A673 (cell line): ENCODE measurements around the gene USHBP1. TPM values are rescaled to one million over a fixed set of nuclear protein-coding genes. Genes with fewer than 3 reads are reported as not detected.

Source experiments
- BruUV-seq: library from RNA; stranded (reverse); fragments of 400-500 nt; replicated peaks from 2 replicates; lab custom pipeline; 2021; lab: Mats Ljungman, UMichigan
- CTCF ChIA-PET: fragments of 300-600 bp; sonication (Branson Sonifier 250); formaldehyde crosslinking; loops from one replicate; lab custom pipeline; 2022; ENCODE audit warnings: antibody characterized with exemption; lab: Charles Lee
- POLR2A ChIA-PET: fragments of 300-600 bp; sonication (Branson Sonifier 250); formaldehyde crosslinking; loops from one replicate; lab custom pipeline; 2022; ENCODE audit warnings: antibody characterized with exemption; ENCODE audit not compliant: low non-redundant PET; lab: Charles Lee
- DNase-seq: peaks from one replicate; pipeline ENCODE4 v3.0.0-alpha.2; 2015; ENCODE audit warnings: low spot score
- H3K27ac ChIP-seq: fragments of 200-600 bp; sonication (generic); 2 replicates; pipeline ENCODE4 v1.5.1; 2016; ENCODE audit warnings: mixed run types, low read depth, mild to moderate bottlenecking, mixed read lengths, antibody characterized with exemption, low read length; ENCODE audit not compliant: poor library complexity, severe bottlenecking
- H3K27me3 ChIP-seq: fragments of 200-600 bp; sonication (generic); replicated peaks from 2 replicates; pipeline ENCODE4 v1.6.1; 2017; ENCODE audit warnings: mixed run types, low read depth, mild to moderate bottlenecking, mixed read lengths, antibody characterized with exemption, low read length; ENCODE audit not compliant: insufficient read depth, poor library complexity
- H3K36me3 ChIP-seq: fragments of 200-600 bp; sonication (generic); 2 replicates; pipeline ENCODE4 v1.6.1; 2016; ENCODE audit warnings: mixed run types, mild to moderate bottlenecking, mixed read lengths, antibody characterized with exemption, low read length; ENCODE audit not compliant: insufficient read depth, poor library complexity, severe bottlenecking
- H3K4me1 ChIP-seq: fragments of 200-600 bp; sonication (generic); 2 replicates; pipeline ENCODE4 v1.6.1; 2017; ENCODE audit warnings: mixed run types, mild to moderate bottlenecking, mixed read lengths, antibody characterized with exemption, low read length; ENCODE audit not compliant: insufficient read depth, poor library complexity, severe bottlenecking
- H3K4me3 ChIP-seq: fragments of 200-600 bp; sonication (generic); 2 replicates; pipeline ENCODE4 v1.5.1; 2016; ENCODE audit warnings: low read depth, mixed run types, mild to moderate bottlenecking, mixed read lengths, low read length; ENCODE audit not compliant: poor library complexity, severe bottlenecking
- H3K9me3 ChIP-seq: fragments of 200-600 bp; sonication (generic); 2 replicates; pipeline ENCODE4 v1.6.1; 2016; ENCODE audit warnings: mixed run types, low read depth, mild to moderate bottlenecking, mixed read lengths, antibody characterized with exemption, low read length; ENCODE audit not compliant: poor library complexity, severe bottlenecking
- CTCF ChIP-seq: fragments of 300-800, 200-600 bp; sonication (generic); conservative IDR thresholded peaks from 2 replicates; pipeline ENCODE4 v1.5.1; 2017; ENCODE audit warnings: low read depth, mild to moderate bottlenecking, antibody characterized with exemption, low read length, moderate library complexity, mixed read lengths
- EZH2 ChIP-seq: fragments of 200-600 bp; sonication (generic); IDR thresholded peaks from 2 replicates; pipeline ENCODE4 v1.6.1; 2017; ENCODE audit warnings: borderline replicate concordance, low read depth, mild to moderate bottlenecking, mixed read lengths, antibody characterized with exemption, low read length; ENCODE audit not compliant: poor library complexity, severe bottlenecking
- intact Hi-C: fragments of 100-400 bp; cut with micrococcal nuclease; formaldehyde crosslinking; loops from one replicate; pipeline ENCODE4 v1.10.0; 2022; ENCODE audit not compliant: unreplicated experiment
- total RNA-seq: library from RNA; stranded (reverse); gene quantifications from 2 replicates; pipeline ENCODE4 v1.2.3, GENCODE V29; 2021

USHBP1 gene
- total RNA-seq, 1 experiment from 2014 or later, result not detected

DNA sequence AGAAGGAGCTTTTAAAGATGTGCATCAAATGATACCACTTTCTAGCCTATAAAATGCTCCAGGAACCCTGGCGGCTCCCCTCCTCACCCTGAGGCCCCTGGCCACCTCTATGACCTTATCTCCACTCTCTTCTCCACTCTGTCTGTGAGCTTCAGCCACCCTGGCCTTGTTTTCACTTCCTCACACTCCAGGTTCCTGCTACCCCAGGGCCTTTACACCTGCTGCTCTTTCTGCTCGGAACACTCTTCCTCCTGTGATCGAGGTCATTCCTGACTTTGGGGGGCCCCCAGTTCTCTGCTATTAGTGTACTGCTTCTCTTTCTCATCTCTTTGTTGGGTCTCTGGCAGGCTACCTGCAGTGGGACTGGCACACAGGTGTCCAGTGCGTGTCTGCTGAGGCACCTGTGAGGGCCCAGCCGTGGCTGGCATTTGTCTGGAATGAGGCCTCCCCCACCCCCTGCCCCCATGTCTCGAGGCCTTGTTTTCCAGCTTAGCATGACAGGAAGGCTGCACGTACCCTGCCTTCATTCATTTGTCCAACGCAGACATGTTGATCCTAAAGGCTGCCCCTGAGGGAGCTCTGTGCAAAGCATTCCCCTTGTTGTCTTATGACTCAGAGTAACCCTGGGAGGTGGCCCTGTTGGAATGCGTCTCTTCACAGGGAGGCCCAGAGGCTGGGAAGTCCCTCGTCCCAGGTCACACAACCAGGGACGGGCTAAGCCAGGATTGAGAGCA, 47.1 kb upstream of the USHBP1 start:
- POLR2A ChIA-PET, result no interaction called here
- BruUV-seq, result no TSS peak
- no peak for DNase-seq
- no peak overlapping the region for H3K27ac ChIP-seq
- no peak overlapping the region for H3K4me3 ChIP-seq
- no peaks in the 10 kb centered on the region for H3K4me1 ChIP-seq
- intact Hi-C loops, result no loop called here
- TF ChIP-seq EZH2, result no peak
- no peak for TF ChIP-seq CTCF
- no peaks in the 10 kb centered on the region for H3K27me3 ChIP-seq
- H3K9me3 ChIP-seq, result no peaks in the 10 kb centered on the region
- peaks cover 21% of the 10 kb centered on the region for H3K36me3 ChIP-seq
- CTCF ChIA-PET, result no interaction called here

DNA sequence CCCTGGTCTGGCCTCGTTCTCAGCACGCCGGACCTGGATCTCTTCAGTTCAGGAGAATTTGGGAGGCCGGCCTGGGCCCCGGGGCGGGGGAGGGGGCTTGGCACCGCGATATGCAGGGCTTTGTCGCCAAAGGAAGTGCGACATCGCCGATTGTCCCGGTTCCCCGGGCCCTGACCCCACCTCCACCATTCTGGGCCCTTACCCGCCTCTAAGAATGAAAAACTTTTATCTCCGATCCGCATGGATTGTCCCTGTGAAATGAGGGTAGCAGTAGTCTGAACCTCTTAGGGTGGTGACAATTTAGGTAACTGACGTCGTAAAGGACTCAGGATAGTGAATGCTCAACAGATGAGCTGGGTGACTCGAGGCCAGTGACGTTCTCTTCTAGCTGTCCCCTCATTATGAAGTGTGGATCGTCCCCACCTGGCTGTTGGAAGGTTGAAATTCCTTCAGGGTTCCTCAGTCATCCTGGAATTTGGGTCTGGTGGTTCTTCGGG, 45.5 kb upstream of the USHBP1 start:
- peak overlapping the region; percentile 81 for H3K27ac ChIP-seq
- DNase-seq, result no peak
- H3K27me3 ChIP-seq, result no peaks in the 10 kb centered on the region
- no peak for TF ChIP-seq CTCF
- TF ChIP-seq EZH2, result no peak
- peak overlapping the region; percentile 93 for H3K4me3 ChIP-seq
- peaks cover 14% of the 10 kb centered on the region for H3K36me3 ChIP-seq
- CTCF ChIA-PET, result no interaction called here
- POLR2A ChIA-PET, result interaction anchor here (0.5 kb wide), 1 partner anchor 26 kb away, joined by 9 read pairs; no protein-coding TSS in a partner anchor
- intact Hi-C loops, result no loop called here
- H3K9me3 ChIP-seq, result no peaks in the 10 kb centered on the region
- peaks cover 3% of the 10 kb centered on the region for H3K4me1 ChIP-seq
- BruUV-seq, result no TSS peak

DNA sequence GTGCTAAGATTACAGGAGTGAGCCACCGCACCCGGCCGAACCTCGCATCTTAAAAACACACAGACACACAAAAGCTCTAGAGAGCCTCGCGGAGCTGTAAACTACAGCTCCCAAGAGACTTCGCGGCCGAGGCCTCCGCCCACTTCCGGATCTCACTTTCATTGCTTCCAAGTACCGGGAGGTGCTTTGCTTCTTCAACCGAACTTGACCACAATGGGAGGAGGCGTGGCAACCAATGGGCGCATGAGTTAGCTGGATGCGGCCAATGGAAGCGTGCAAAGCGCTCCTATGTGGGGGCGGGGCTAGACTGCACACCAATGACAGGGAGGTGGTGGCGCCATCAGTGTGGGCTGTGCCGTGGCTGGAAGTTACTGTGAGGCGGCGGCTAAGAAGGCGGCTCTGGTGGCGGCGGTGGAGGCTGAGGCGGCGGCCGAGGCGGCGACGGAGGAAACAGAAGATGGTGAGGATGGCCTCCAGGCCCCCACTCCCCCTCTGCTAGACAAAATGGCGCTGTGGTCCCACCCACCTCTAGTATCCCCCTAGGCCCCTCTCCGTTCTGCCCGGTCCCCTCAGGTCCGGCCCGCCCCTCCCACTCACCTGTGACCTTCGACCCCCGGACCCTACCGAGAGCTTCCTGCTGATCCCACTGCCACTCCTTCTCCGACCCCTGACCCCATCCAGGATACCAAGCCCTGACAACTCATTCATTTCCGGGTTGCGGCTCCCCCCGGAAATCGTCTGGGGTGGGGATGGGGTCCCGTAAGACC, 44.8 kb upstream of the USHBP1 start, which contains the start of gene DDA1:
Gene DDA1, plus strand, starts transcription at position 366 of the 767 bp plus-strand sequence. Its CDS starts 92 bp downstream, at position 458.
- H3K27ac ChIP-seq, result peak within 1 kb of the TSS; percentile 81
- intact Hi-C loops, result no loop called here

More for the DNA sequence above, 44.8 kb upstream of the USHBP1 start, which contains the start of gene DDA1:
- TF ChIP-seq EZH2 (no peak), CTCF (no peak)
- DNase-seq, result peak; percentile 100
- Histone ChIP-seq H3K36me3 (peaks cover 10% of the 10 kb centered on the region), H3K27me3 (no peaks in the 10 kb centered on the region), H3K9me3 (no peaks in the 10 kb centered on the region), H3K4me3 (peak within 1 kb of the TSS; percentile 93), H3K4me1 (peaks cover 9% of the 10 kb centered on the region)
- CTCF ChIA-PET, result interaction anchor here (0.6 kb wide), 1 partner anchor 110 kb away, joined by 3 read pairs; the partner anchor contains the start of gene MVB12A
- POLR2A ChIA-PET, result interaction anchor here (0.5 to 0.8 kb wide), 3 partner anchors 25 to 277 kb away, joined by 4 to 13 read pairs (median 9); partner anchors contain the start of gene ANO8
- TSS peak; percentile 43 for BruUV-seq
